ES-I3 (cell line): ENCODE results near the gene GDF11.
"Not testable (repeated sequence)": the region's sequence is repeated elsewhere in the genome, so short reads cannot be mapped to it uniquely, and the experiment has no call there.

Experiments
- H3K36me3 ChIP-seq: 2 replicates; pipeline ENCODE4 v1.6.1; 2013; ENCODE audit warnings: mild to moderate bottlenecking, low read length, control low read depth, moderate library complexity; ENCODE audit not compliant: insufficient read depth
- H3K4me1 ChIP-seq: 2 replicates; pipeline ENCODE4 v1.6.1; 2013; ENCODE audit warnings: mild to moderate bottlenecking, control low read depth, low read length; ENCODE audit not compliant: insufficient read depth
- H3K9ac ChIP-seq: 2 replicates; pipeline ENCODE4 v1.6.1; 2013; ENCODE audit warnings: low read depth, mild to moderate bottlenecking, low read length, moderate library complexity
- H3K9me3 ChIP-seq: 2 replicates; pipeline ENCODE4 v1.6.1; 2013; ENCODE audit warnings: mild to moderate bottlenecking, low read length, moderate library complexity; ENCODE audit not compliant: control insufficient read depth, insufficient read depth

GDF11 gene

DNA sequence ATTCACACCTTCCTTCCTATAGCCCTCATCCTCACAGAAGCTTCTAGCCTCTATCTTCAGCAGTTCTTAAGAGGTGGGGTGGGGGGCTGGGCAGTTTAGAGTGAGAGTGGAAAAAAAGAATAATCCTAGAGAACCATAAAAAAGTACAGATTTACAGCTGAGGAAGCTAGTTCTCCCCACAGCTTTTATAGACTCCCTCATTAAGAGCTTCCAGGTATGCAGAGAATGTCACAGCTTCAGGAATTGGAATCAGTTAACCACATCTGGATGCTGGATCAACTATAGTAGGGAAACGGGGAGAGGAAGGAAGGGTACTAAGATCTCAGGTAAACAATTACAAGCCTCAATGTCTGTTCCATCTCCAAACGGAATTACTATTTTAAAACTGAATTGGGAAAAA is 12.3 kb downstream of the GDF11 start:
- no peaks in the 10 kb centered on the region; the same call in 1 of the 2 replicates for H3K4me1 ChIP-seq
- H3K9me3 ChIP-seq, result no peaks in the 10 kb centered on the region
- H3K9ac ChIP-seq, result no peak overlapping the region
- peaks cover 29% of the 10 kb centered on the region for H3K36me3 ChIP-seq

GRCh38 chr12:55757701-55758100 is 14.8 kb downstream of the GDF11 start:
- H3K9me3 ChIP-seq, result no peaks in the 10 kb centered on the region
- H3K4me1 ChIP-seq, result no peaks in the 10 kb centered on the region
- no peak overlapping the region for H3K9ac ChIP-seq
- peaks cover 26% of the 10 kb centered on the region for H3K36me3 ChIP-seq

DNA sequence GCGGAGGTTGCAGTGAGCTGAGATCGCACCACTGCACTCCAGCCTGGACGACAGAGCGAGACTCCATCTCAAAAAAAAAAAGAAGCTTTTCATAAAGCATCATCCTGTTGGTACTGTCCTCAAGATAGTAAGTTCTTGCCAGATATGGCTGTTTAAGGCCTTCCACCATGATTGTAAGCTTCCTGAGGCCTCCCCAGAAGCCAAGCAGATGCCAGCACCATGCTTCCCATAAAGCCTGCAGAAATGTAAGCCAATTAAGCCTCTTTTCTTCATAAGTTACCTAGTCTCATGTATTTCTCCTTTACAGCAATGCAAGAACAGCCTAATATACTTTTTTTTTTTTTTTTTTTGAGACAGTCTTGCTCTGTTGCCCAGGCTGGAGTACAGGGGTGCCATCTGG is 15.7 kb downstream of the GDF11 start:
- not testable (repeated sequence) for H3K9ac ChIP-seq, H3K9me3 ChIP-seq, H3K4me1 ChIP-seq
- peaks cover 27% of the 10 kb centered on the region for H3K36me3 ChIP-seq

DNA sequence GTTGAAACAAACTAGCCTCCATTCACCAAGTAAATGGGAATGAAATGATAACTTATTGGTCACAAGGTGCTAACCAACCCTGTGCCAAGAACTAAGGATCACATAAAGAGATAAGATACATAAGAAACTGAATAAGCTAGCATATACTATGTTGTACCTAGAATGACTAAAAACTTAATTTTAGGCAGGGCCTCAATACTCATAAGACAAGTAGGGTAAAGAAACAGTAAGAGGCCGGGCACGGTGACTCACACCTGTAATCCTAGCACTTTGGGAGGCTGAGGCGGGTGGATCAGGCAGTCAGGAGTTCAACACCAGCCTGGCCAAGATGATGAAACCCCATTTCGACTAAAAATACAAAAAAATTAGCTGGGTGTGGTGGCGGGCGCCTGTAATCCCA is 17.7 kb downstream of the GDF11 start:
- Histone ChIP-seq H3K9me3 (no peaks in the 10 kb centered on the region), H3K36me3 (peaks cover 25% of the 10 kb centered on the region), H3K9ac (no peak overlapping the region), H3K4me1 (no peaks in the 10 kb centered on the region)

GRCh38 chr12:55762646-55763045 is 19.7 kb downstream of the GDF11 start:
- Histone ChIP-seq H3K36me3 (peaks cover 25% of the 10 kb centered on the region), H3K4me1 (no peaks in the 10 kb centered on the region), H3K9ac (no peak overlapping the region), H3K9me3 (no peaks in the 10 kb centered on the region)

DNA sequence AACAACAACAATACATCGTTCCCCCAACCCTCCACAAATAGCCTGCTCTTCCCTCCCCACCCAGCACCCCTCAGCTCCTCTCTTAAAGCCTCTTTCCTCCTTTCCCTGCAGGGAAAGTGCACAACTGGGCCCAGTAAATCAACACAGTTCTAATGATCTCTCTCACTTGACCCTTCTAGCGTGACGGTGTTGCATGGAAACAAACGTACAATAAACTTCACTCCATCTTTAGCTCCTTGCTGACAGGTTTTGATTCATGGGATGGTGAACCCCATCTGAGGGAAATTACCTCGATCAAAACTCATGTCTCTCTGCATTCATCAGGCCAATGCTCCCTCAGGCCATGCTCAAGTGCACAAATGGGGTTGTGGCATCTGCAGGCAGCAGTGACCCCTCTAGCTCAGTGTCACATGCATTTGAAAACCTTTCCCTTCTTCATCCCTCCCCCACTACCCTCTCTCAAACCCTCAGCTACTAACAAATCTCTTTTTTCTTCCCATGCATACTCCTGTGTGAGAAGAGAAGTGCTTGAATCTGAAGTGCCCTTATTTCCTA is 22.9 kb downstream of the GDF11 start:
- H3K36me3 ChIP-seq, result peaks cover 11% of the 10 kb centered on the region
- no peaks in the 10 kb centered on the region for H3K9me3 ChIP-seq
- H3K9ac ChIP-seq, result no peak overlapping the region
- H3K4me1 ChIP-seq, result no peaks in the 10 kb centered on the region

DNA sequence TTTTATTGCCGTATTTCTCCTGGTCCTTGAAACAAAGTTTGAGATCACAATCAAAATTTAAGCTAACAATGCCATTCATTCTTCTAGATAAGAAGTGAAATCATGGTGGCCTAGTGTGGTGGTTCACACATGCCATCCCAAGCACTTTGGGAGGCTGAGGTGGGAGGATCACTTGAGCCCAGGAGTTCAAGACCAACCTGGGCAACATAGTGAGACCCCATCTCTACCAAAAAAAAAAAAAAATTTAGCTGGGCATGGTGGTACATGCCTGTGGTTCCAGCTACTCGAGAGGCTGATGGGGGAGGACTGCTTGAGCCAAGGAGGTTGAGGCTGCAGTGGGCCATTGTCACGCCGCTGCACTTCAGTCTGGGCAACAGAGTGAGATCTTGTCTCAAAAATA is 24.2 kb downstream of the GDF11 start:
- H3K9ac ChIP-seq, result no peak overlapping the region
- H3K36me3 ChIP-seq, result peaks cover 7% of the 10 kb centered on the region
- H3K4me1 ChIP-seq, result no peaks in the 10 kb centered on the region
- no peaks in the 10 kb centered on the region for H3K9me3 ChIP-seq

- H3K9ac ChIP-seq, result no peak overlapping the region
- H3K4me1 ChIP-seq, result no peaks in the 10 kb centered on the region
- no peaks in the 10 kb centered on the region; the same call in none of the 2 replicates for H3K36me3 ChIP-seq
- H3K9me3 ChIP-seq, result no peaks in the 10 kb centered on the region
These were observed 28.8 kb downstream of the GDF11 start for GRCh38 chr12:55771736-55772135.

GRCh38 chr12:55777856-55778255 is 34.9 kb downstream of the GDF11 start:
- H3K9ac ChIP-seq, result no peak overlapping the region
- no peaks in the 10 kb centered on the region for H3K4me1 ChIP-seq
- no peaks in the 10 kb centered on the region for H3K9me3 ChIP-seq
- H3K36me3 ChIP-seq, result peaks cover 8% of the 10 kb centered on the region

DNA sequence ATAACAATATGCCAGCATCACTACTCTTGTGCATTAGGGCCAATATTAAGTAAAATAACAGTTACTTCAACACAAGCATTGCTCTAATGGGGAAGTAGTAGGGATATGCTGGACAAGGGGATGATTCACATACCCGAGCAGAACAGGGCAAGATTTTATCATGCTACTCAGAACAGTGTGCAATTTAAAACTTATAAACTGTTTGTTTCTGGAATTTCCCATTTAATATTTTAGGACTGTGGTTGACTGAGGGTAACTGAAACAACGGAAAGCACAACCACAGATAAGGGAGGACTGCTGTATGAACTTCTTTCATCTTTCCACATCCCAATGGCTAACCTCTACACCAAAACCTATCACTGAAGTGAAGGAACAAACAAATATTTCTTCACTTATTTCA is 37.8 kb downstream of the GDF11 start:
- H3K9ac ChIP-seq, result no peak overlapping the region
- H3K9me3 ChIP-seq, result no peaks in the 10 kb centered on the region
- H3K36me3 ChIP-seq, result peaks cover 12% of the 10 kb centered on the region
- no peaks in the 10 kb centered on the region for H3K4me1 ChIP-seq

GRCh38 chr12:55788546-55788945 is 45.6 kb downstream of the GDF11 start:
- Histone ChIP-seq H3K36me3 (peaks cover 21% of the 10 kb centered on the region), H3K9ac (no peak overlapping the region), H3K9me3 (no peaks in the 10 kb centered on the region), H3K4me1 (no peaks in the 10 kb centered on the region)

- no peaks in the 10 kb centered on the region for H3K9me3 ChIP-seq
- no peaks in the 10 kb centered on the region for H3K4me1 ChIP-seq
- H3K9ac ChIP-seq, result no peak overlapping the region
- peaks cover 22% of the 10 kb centered on the region for H3K36me3 ChIP-seq
These were observed 46.2 kb downstream of the GDF11 start for GRCh38 chr12:55789171-55789570.

DNA sequence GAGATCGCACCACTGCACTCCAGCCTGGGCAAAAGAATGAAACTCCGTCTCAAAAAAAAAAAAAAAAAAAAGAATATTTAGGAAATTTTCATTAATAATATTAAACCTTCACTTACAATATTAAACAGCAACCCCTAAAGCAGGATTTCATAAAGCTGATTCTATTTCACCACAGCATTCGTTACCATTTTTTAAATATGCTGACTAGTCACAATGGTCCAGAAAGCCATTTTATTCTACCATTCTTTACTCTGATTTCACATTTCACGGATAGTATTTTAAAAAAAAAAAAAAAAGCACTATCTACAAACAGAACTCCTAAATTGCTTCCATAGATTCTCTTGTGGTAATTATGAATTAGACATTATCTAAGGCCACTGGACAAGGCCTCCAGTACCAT is 47.0 kb downstream of the GDF11 start:
- Histone ChIP-seq H3K4me1 (no peaks in the 10 kb centered on the region), H3K36me3 (peaks cover 24% of the 10 kb centered on the region), H3K9me3 (no peaks in the 10 kb centered on the region), H3K9ac (no peak overlapping the region)

GRCh38 chr12:55795950-55796349 is 53.0 kb downstream of the GDF11 start:
- Histone ChIP-seq H3K36me3 (peaks cover 23% of the 10 kb centered on the region), H3K9me3 (no peaks in the 10 kb centered on the region), H3K9ac (no peak overlapping the region), H3K4me1 (no peaks in the 10 kb centered on the region)

- peaks cover 26% of the 10 kb centered on the region for H3K36me3 ChIP-seq
These were observed 54.1 kb downstream of the GDF11 start for GRCh38 chr12:55797068-55797467.

GRCh38 chr12:55797550-55797949 is 54.6 kb downstream of the GDF11 start:
- Histone ChIP-seq H3K9me3 (no peaks in the 10 kb centered on the region), H3K36me3 (peaks cover 26% of the 10 kb centered on the region), H3K4me1 (no peaks in the 10 kb centered on the region), H3K9ac (no peak overlapping the region)

More at GRCh38 chr12:55797068-55797467, 54.1 kb downstream of the GDF11 start:
- no peak overlapping the region for H3K9ac ChIP-seq
- no peaks in the 10 kb centered on the region for H3K9me3 ChIP-seq
- H3K4me1 ChIP-seq, result no peaks in the 10 kb centered on the region
